ENCODE results near the gene GMDS. TPM values are rescaled to one million over a fixed set of nuclear protein-coding genes. Genes with fewer than 3 reads are reported as not detected.

Gene GMDS
- total and polyA plus RNA-seq, 2 experiments from 2014 or later: 30.1 to 36.5 TPM

- peaks cover 23% of the 10 kb centered on the region for H3K4me1 Mint-ChIP-seq
These were observed 25.3 kb downstream of the GMDS start for GRCh38 chr6:2220154-2220553.

More at GRCh38 chr6:2220154-2220553, 25.3 kb downstream of the GMDS start:
- H3K36me3 ChIP-seq (ENCODE audit: insufficient read depth): no peaks in the 10 kb centered on the region
- H4K20me1 ChIP-seq (replicated peaks; ENCODE audit: insufficient read depth): peaks cover 15% of the 10 kb centered on the region; the same call in 1 of the 2 replicates
- no peaks in the 10 kb centered on the region for H3F3A ChIP-seq (replicated peaks; ENCODE audit: low read depth)
- H3K4me1 ChIP-seq (ENCODE audit: insufficient read depth): peaks cover 16% of the 10 kb centered on the region
- Mint-ChIP-seq H3K27ac (no peak overlapping the region), H3K27me3 (ENCODE audit: insufficient read depth, low read depth, poor library complexity) (peaks cover 2% of the 10 kb centered on the region), H3K9me3 (no peaks in the 10 kb centered on the region), H3K36me3 (ENCODE audit: low read depth) (no peaks in the 10 kb centered on the region), H3K4me3 (no peak overlapping the region)
- TF ChIP-seq CTCF (conservative IDR thresholded peaks at IDR 0.05; ENCODE audit: low read depth in 2 of 2) (no peak), POLR2AphosphoS5 (IDR thresholded peaks at IDR 0.05; ENCODE audit: low read depth) (no peak), CREB1 (CRISPR knock-in tag; IDR thresholded peaks at IDR 0.05; ENCODE audit: low read depth) (no peak), NANOG (IDR thresholded peaks at IDR 0.05; ENCODE audit: borderline replicate concordance) (no peak), ZNF462 (CRISPR knock-in tag; IDR thresholded peaks at IDR 0.05) (no peak), EZH2 (IDR thresholded peaks at IDR 0.05; ENCODE audit: low read depth, unreplicated experiment) (no peak), JUNB (IDR thresholded peaks at IDR 0.05; ENCODE audit: unreplicated experiment) (no peak), EZH2phosphoT487 (IDR thresholded peaks at IDR 0.05; ENCODE audit: unreplicated experiment) (no peak), STAT1 (IDR thresholded peaks at IDR 0.05; ENCODE audit: unreplicated experiment) (no peak), ZNF331 (CRISPR knock-in tag; IDR thresholded peaks at IDR 0.05; ENCODE audit: low read depth) (no peak), ZNF114 (CRISPR knock-in tag; IDR thresholded peaks at IDR 0.05) (no peak), ETS1 (IDR thresholded peaks at IDR 0.05) (no peak), REST (IDR thresholded peaks at IDR 0.05; ENCODE audit: unreplicated experiment) (no peak)
- peaks cover 73% of the 10 kb centered on the region for H3K79me2 ChIP-seq (replicated peaks; ENCODE audit: insufficient read depth)
- H2AFZ ChIP-seq: no peak overlapping the region
- no peak overlapping the region for H3K4me2 ChIP-seq
- ATAC-seq: no peak
- H3K4me3 ChIP-seq: no peak overlapping the region
- H3K27me3 ChIP-seq (ENCODE audit: insufficient read depth): no peaks in the 10 kb centered on the region
- H3K9me2 ChIP-seq (ENCODE audit: insufficient read depth): no peaks in the 10 kb centered on the region
- DNase-seq (ENCODE audit: low spot score): no peak
- no peak overlapping the region for H3K27ac ChIP-seq (ENCODE audit: low read depth)
